NCI-H146 (cell line): ENCODE data around the gene KLHL40.

ENCODE experiments used
- DNase-seq: peaks from one replicate; lab custom pipeline; 2025; lab: John Stamatoyannopoulos, UW

KLHL40 gene

DNA sequence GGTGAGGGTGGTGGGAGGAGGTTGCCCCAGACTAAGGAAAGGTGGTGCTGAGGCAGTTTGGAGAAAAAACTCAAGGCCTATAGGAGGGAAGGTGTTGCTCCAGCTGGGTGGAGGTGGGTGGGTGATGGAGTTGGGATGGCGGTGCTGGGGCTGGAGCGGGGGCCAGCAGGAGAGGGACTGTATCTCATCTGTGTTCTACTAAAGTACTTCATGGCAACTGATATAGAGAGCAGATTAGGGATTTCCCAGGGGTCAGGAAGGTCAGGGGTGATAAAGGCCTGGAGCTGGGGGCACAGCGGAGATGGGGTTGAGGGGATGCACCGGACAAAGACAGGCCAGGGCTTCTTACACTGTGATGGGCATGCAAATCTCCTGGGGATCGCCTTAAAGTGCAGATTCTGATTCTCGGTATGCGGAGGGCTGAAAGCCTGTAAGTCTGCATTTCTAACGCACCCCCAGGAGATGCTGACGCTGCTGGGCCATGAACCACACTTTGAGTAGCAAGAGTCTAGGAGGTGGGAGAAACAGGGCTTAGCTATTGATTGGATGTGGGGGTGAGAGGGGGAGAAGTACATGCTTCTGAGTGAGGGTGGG is 4.2 kb downstream of the KLHL40 start:
- DNase-seq = no peak

DNA sequence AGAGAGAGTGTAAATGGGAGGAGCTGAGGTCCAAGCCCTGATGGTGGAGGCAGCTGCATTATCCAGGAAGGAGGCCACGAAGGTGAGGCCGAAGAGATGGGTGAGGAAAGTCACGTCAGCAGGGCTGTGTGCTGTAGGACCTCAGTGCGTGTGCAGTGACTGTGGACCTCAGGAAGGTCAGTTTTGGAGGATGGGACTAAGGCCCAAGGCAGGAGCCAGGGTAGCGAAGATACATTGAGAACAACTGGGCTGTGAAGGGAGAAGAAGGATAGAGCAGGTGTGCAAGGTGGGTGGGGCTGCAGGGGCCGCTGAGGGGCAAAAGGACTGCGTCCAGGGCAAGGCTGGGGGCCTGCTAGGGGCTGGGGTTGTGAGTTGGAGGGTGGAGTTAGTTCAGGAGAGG is 4.9 kb downstream of the KLHL40 start:
- no peak for DNase-seq

DNA sequence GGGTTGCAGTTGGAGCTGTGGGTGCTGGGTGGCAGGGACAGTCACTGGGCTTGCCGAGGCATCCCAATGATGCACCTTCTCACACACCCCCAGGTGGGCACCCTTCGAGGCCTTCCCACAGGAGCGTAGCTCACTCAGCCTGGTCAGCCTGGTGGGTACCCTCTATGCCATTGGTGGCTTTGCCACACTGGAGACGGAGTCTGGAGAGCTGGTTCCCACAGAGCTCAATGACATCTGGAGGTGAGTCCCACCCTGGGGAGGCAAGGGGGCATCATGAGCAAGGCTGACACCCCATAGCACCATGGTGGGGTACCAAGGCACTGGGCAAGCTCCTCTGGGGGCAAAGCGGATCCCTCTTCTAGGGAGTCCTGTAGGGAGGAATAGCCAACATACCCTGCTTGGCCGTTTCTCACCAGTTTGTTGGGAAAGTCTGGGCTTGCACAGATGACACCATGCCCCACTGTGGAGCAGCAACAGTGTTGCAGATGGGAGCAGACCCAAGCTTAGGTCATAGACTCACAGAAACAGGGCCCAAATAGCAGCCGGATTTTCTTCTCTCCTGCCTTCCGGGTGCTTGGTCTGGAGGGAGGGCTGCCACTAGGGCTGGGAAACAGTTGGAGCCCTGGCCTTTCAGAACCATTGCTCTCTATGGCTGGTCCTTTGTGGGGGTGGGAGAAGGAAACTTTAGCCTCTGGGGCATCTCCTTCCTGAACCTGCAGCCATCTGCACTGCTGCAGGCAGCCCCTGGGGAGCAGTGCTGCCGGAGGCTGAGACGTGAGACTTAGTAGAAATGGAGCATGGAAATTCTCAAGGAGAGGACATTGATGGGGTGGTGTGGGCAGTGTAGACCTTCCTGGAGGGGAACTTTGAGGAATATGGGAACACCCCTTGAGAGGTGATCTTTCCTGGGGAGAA is 5.7 kb downstream of the KLHL40 start:
- no peak for DNase-seq

DNA sequence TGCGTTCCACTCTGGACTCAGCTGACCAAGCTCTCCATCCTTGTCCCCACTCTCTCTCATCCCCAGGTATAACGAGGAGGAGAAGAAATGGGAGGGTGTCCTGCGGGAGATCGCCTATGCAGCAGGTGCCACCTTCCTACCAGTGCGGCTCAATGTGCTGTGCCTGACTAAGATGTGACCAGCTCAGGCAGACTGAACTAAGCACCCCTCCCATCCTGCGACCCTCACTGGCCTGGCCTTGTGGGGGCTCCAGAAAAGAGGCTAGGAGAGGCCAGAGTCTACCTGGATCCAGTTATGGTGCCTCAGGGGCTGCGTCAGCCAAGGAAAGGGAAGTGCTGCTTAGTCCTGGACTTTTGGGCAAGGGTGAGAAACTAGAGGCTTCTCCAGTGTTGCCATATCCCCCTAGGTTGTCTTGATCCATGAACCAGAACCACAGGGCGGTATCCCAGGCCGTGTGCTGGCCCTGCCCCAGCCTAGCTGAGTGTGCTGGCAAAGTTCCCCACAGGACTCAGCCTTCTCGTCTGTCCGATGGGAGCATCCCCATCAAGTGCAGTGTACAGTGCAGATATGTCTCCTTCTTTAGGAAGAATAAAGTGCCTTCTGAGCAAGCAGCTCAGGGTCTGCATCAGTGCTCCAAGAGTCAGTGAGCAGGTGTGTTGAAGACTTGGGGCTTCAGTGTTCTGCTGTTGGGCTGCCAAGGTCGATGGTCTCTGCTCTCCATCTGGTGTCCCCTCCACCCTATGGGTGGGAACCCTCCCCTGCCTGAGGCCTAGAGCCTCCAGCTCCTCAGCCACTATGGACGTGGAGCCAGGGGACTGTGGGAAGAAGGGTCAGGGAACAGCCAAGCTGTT is 6.7 kb downstream of the KLHL40 start:
- no peak for DNase-seq

DNA sequence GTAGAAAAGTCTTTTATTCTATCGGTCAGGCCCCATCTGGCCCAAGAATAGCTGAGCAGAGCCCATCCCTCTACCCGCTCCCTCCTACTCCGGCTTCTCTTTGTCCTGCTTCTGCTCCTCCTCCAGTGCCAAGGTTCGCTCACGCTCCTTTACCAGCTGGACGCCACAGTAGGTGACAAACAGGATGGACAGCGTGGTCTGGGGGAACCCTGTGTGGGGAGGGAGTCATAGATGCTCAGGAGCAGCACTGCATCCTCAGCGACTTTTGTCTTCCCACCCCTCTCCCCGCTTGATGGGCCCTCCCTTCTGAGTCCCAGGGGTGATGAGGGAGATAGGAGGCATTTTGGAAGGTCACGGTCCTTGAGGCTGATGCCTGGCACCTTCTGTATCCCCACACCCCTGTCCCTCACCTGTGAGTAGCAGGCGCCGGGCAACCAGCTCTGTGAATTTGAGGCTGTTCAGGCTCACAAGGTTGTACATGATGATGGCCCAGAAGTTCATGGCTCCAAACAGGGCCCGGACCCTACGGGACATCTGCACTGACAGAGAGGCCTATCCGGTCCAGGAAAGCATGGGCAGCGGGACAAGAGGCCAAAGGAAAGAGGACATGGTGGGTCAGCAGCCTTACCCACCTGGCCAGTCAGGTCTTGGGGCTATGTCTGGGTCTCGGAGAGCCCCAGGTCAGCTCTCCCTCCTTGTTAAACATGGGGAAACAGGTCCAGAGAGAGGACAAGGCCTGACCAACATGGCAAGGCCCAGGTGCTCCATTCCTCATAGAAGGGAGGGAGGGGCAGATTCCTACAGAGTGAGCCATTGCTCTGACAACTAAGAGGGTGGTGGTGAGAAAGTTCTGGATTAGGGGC is 7.6 kb downstream of the KLHL40 start:
- DNase-seq = no peak

DNA sequence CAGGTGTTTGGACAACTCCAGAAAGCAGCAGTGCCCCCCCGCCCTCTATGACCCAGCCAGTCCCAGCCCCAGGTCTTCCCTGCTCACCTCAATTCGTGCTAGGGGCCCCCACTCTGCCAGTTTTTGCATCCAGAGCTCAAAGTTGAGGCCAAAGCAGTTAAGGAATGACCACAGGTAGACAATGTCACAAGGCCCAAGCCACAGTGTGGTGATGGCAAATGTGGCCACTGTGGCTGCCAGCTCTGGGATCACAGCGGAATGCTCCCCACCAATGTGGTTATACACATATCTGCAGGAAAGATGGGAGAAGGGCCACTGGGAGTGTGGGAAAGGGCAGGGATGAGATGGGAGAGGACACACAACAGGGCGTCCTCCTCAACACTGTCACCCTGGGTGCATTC is 8.2 kb downstream of the KLHL40 start:
- no peak for DNase-seq

DNA sequence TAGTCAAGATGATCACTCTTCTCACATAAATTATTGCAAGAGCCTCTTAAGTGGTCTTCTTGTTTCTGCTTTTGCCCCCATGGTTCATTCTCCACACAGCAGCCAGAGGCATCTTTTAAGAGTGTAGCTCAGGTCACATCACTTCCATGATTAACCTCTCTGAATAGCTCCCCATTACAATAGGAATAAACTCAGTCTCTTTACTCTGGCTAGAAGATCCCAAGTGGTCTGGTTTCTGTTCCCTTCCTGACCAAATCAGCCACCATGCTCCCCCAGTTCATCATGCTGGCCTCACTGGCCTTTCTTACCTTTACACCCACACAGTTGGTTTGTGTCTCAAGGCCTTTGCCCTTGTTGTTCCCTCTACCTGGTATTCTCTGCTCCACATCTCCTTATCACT is 9.0 kb downstream of the KLHL40 start:
- DNase-seq = no peak

DNA sequence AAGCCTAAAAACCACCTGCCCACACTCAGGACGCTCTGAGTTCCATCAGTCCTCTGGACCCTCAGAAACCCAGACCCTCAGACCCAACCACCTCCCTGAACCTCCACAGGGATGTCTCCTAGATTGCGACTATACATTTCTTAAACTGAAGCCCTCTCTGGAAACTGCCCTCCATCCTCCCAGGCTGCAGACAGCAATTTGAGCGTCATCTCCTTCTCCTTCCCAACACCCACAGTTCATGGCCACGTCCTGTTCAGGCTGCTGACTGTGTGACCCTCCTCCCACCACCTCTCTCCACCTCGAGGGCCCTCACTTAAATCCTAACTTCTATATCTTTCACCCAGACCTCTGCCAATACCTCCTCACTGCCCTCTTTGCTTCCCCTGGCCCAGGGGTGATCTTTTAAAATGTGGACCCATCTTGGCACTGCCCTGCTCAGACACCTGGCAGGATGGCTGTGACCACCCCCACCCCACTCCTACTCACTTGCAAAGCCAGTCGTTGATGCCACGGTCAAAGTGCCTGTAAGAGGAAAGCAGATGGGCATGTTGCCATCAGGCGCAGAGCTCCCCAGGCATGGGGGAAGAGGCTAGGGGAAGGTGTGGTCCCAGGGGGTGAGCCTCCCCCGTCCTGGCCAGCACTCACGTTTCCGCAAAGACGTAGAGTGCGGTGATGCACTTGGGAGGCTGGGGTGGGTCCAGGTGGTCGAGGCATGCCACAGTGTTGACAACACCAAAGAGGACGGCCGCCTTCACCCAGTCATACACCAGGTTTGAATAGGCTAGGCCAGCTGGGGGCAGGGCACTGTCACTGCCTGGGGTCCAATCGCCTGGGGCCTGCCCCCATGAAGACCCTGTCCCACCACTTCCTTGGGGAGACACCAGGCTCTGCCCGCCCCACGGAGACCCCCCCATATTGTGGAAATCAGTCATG is 11.3 kb downstream of the KLHL40 start:
- no peak for DNase-seq

DNA sequence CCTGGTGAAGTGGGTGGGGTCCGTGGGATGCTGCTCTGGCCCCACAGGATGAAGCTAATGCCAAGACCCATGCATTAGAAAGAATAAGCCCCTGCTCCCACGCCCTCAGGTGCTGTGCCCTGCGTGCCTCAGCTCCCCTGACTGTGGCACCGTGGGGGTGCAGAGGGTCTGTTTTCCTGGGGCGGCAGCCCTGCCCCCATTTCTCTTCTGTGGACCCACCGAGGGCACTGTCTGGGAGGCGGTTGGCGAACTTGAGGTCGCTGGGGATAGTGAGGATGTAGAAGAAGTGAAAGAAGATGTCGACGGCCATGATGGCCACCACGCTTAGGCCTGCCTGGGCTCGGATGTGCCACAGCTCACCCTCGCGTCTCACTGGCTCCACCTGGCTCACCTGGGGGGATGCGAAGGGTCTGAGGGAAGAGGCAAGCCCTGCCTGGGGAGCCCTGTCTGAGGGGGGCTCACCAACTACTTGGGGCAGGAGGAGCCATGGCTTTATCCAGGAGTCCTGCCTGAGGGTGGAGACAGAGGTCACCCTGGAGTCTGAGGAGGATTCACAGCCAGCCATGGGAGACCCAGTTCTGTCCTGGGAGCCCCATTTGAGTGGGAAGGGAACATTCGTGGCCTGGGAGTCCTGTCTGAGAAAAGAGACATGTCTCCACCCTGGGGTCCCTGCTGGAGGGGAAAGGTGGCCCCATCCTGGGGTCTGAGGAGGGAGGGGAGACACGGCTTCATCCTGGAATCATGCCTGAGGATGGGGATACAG is 12.1 kb downstream of the KLHL40 start:
- DNase-seq = no peak

DNA sequence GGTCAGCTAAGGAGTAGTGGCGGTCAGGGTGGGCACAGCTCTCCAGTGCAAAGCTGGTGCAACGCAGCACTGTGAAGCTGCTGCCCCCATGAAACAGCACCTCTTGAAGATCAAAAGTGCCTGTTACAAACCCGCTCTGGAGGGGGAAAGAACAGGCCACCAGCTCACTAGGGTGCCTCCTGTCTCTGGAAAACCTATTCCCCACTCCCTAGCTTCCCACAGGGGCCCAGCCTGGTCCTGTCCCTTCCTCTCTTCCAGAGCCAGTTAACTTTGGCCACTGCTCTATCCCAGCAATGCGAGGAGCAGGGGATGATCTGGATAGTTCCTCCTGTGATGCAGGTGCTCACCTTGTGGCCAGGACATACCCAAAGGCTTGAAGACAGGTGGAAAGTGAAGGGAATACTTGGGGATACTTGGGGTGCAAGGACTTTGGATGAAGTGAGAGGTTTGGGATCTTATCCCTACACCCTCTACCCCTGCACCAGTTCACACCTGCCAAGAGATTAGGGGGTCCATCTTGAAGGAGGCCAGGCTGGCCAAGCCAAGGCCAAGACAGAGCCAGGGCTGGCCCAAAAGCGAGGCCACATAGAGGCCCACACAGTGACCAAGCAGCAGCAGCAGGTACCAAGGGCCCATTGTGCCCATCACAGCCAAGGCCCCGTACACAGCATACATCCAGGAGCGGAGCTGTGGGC is 13.0 kb downstream of the KLHL40 start:
- DNase-seq = no peak

DNA sequence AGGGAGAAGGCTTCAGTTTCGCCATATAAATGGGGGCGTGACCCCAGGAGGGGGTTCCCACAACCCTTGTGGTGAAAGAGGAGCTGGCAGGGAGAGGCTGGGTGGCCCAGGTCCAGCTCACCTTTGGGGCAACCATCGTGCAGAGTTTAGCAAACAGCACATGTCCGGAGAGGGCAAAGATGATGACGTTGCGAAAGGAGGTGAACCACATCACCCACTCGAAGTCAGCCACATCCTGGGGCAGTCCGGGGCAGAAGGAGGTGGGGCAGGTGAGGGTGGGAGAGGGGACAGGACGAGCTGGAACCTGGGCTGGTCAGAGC is 13.5 kb downstream of the KLHL40 start:
- DNase-seq = no peak

DNA sequence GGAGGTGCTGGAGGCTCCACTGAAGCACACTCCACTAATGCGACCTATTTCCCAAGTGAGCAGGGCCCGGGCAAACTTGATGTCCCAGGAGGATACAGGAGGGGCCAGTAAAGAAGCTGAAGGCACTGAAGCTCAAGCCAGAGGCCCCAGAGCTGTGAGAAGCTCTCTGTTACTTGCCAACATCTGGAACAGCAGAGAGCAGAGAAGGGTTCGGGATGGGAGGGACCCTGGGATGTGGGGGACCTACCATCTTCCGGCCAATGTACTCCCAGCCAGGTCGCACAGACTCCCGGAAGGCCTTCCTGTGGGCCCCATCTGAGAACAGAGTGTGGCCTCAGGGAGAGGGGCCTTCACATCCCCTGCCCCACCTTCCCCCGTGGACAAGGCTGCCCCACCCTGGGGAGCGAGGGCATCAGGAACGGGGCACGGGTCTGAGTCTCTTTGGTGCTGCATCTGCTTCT is 14.2 kb downstream of the KLHL40 start:
- no peak for DNase-seq

DNA sequence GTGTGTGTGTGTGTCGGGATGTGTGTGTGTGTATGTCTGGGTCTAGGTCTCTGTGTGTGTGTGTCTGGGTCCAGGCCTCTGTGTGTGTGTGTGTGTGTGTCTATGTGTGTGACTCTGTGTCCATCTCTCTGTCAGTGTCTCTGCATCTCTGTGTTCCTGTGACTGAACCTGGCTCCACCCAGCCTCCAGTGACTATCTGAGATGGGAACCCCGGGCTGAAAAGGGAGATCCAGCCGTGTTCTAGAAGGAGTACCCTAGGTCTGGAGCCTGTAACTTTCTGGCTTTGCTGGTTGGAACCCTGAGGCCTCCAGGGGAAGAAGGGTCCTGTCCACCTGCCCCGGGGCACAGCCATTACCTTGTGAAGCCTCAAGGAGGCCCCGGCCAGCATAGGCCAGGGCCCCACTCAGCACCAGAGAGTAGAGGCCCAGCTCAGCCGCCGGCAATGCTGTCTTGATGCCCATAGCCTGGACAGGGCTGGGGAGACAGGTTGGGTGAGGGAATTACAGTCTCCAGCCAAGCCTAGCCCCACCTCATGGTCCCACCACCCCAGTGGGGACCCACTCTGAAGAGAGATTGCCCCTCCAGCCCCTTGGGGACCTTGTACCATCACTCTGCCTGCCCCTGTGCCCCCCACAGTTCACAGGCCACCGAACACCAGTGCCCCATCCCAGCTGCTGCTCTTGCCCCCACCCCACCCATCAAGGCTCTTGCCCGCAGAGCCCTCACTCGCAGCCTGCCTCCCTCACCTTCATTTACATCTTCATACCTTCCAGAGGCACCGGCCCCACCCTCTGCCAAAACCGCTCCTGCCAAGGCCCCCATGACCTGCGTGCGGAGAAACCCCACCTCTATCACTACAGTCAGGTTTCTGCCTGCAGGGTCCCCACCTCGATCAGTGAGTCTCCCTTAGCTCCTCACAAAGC is 15.3 kb downstream of the KLHL40 start:
- DNase-seq = no peak

DNA sequence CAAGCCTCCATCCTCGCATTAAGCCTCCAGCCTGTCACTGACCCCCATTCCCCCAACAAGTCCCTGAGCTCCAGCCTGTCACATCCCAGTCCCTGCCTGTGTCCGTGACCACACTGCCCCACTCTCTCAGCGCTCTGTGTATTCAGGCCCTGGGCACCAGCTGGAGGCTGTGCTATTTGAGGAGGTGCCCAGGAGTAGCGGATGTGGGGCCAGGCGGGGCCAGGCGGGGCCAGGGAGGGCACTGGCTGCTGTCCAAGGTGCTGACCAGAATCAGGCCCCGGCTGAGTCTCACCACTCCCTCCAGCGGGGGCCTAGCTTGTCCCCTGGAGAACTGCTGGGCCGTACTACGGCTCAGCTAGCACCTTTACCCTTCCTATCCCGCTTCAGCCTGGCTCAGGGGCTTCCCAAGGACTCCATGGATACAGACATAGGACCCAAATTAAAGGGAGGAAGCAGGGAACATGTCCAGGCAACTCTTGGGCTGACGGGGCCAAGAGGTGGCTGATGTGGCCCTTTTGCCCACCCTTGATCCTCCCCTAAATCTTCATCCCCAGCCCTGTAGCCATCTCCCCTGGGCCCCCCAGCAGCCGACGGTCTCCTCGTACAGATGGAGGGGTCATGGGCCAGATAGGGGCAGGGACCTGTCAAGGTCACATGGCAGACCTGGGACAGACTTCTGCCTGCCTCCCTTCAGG is 16.2 kb downstream of the KLHL40 start:
- no peak for DNase-seq

DNA sequence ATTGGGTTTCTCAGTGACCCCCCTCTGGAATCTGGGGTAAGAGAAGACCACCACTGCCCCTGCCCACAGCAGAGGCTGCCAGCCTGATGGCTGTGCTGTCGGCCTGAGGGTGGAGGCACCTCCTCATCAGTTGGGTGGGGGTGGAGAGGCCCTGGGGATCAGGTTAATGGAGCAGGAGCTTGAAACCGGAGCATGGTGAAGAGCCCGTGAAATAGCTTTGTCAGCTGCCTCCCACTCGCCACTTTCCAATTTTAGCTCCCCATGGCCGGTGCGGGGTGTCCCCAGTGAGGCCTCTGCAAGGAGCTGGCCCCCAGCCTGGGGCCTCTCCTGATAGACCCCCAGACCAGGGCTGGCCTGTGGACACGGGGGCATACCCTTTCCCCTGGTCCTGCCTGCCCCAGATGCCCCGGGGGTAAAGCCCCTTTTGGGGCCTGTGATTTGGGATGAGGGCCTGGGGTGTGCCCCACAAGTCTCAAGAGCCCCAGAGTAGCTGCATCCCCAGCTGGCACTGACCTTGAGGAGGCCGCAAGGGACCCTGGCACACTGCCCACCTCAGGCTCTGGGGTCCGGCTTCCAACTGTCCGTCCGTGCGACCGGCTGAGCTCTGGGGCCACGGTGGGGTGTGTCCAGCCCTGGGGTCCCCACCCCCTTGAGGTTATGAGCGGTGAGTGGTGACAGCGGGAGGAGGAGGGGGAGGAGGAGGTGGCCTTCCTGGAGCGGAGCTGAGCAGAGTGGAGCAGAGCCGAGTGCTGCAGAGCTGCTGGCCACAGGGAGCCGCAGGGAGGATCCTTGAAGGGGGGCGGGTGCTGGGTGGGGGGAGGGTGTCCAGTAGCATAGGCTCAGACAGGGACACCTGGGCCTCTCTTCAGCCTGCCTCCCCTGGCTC is 17.0 kb downstream of the KLHL40 start, which contains the start of gene HHATL:
TSS of gene HHATL (minus strand) at position 733 of the 886 bp plus-strand sequence. CDS start 1,972 bp downstream, outside the sequence.
- no peak for DNase-seq

DNA sequence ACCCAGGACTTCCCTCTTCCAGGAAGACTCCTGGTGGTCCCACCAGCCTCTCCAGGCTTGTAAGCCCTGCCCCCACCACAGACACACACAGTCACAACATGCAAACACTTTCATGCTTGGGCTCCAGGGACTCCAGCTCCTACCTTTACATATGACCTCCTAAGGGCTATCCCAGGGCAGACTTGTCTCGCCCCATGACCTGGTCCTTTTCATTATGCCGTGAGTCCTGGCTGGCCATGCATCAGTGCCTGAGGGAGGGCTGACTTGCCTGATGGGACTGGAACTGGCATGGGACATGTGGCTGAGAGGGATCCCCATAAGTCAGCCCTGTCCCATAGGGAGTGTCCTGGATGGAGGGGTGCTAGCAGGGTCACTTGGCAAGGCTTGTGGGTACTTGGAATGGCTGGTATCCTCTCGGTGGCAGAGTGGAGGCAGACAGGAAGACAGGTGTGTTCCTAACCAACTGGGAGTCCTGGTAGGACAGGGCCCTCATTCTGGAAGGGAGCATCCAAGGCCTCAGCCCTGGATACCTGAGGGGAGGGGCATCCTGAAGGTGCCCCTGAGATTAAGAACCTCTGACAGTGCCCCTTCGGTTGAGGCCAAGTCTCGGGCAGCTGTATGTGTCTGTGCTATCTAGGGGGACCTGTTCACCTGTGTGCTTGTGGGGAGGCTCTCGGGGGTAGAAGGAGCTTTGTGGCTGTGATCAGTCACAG is 17.8 kb downstream of the KLHL40 start:
- DNase-seq = no peak
